Skin epidermis (tissue), 12 donors: ENCODE measurements around the gene RBBP6.
"Not testable (repeated sequence)": the region's sequence is repeated elsewhere in the genome, so short reads cannot be mapped to it uniquely, and the experiment has no call there.

Experiments used
- H3K27ac ChIP-seq, 21 experiments: fragments of 200-600 bp; sonication (generic) in 11 of 21; one replicate each; pipeline ENCODE4 v1.5.0; 2020; ENCODE audit warnings: mild to moderate bottlenecking in 3 of 21, inconsistent platforms in 2 of 21, moderate library complexity in 2 of 21
- H3K4me3 ChIP-seq, 7 experiments: fragments of 200-600 bp; sonication (generic) in 2 of 7; one replicate each; pipeline ENCODE4 v1.5.0; 2020; ENCODE audit warnings: inconsistent platforms in 2 of 7, mild to moderate bottlenecking in 2 of 7, moderate library complexity in 1 of 7

RBBP6 gene

GRCh38 chr16:24612656-24613055 is 73.3 kb downstream of the RBBP6 start:
- Histone ChIP-seq H3K4me3 (no peak overlapping the region), H3K27ac (no peak overlapping the region)

- H3K27ac ChIP-seq, H3K4me3 ChIP-seq: not testable (repeated sequence)
Observed at GRCh38 chr16:24613267-24613666, 73.9 kb downstream of the RBBP6 start.

GRCh38 chr16:24617502-24617901 is 78.1 kb downstream of the RBBP6 start:
- H3K4me3 ChIP-seq: no peak overlapping the region
- no peak overlapping the region for H3K27ac ChIP-seq
